HepG2 (cell line): ENCODE measurements around the gene NUBP1. TPM values are rescaled to one million over a fixed set of nuclear protein-coding genes. Genes with fewer than 3 reads are reported as not detected.

Source experiments
- ARNT2 ChIP-seq: sonication (generic); formaldehyde crosslinking; IDR thresholded peaks from 2 replicates; pipeline ENCODE4 v1.8.0; 2022; ENCODE audit warnings: mild to moderate bottlenecking, low read depth, missing genetic modification reagents, moderate library complexity
- ELF1 ChIP-seq: sonication (generic); formaldehyde crosslinking; IDR thresholded peaks from 2 replicates; pipeline ENCODE4 v1.4.0; 2020; ENCODE audit warnings: missing genetic modification reagents
- ELF3 ChIP-seq: IDR thresholded peaks from 2 replicates; pipeline ENCODE4 v1.6.1; 2016; ENCODE audit warnings: missing genetic modification reagents, missing compliant biosample characterization
- FOXA1 ChIP-seq, 2 experiments: fragments of 450-650 bp in 1 of 2; sonication (generic) in 1 of 2; formaldehyde crosslinking in 1 of 2; IDR thresholded peaks; 2 replicates each; pipeline versions ENCODE4 v1.4.0 to v1.6.1; 2016 to 2020; ENCODE audit warnings: missing genetic modification reagents in 1 of 2
- HMGXB4 ChIP-seq, 2 experiments: sonication (generic) in 1 of 2; formaldehyde crosslinking in 1 of 2; IDR thresholded peaks; 2 replicates each; pipeline versions ENCODE4 v1.4.0 to v1.6.1; 2018 to 2020; ENCODE audit warnings: missing genetic modification reagents in 2 of 2, borderline replicate concordance in 1 of 2, low read depth in 1 of 2, mild to moderate bottlenecking in 1 of 2, missing biosample characterization in 1 of 2
- HNRNPH1 ChIP-seq: fragments of 200-400 bp; formaldehyde crosslinking; optimal IDR thresholded peaks from 2 replicates; pipeline ENCODE3; 2017; ENCODE audit warnings: mild to moderate bottlenecking, low read depth, low read length
- MAX ChIP-seq: IDR thresholded peaks from 2 replicates; pipeline ENCODE4 v1.6.1; 2012; ENCODE audit warnings: inconsistent platforms
- MXD3 ChIP-seq: IDR thresholded peaks from 2 replicates; pipeline ENCODE4 v1.6.1; 2016; ENCODE audit warnings: mild to moderate bottlenecking, missing biosample characterization, missing genetic modification reagents
- NFE2L2 ChIP-seq: fragments of 150-350 bp; IDR thresholded peaks from 2 replicates; pipeline ENCODE4 v1.6.1; 2014; ENCODE audit warnings: low read length
- NR0B2 ChIP-seq: sonication (generic); formaldehyde crosslinking; IDR thresholded peaks from 2 replicates; pipeline ENCODE4 v1.4.0; 2020; ENCODE audit warnings: mild to moderate bottlenecking, missing genetic modification reagents
- NR2F1 ChIP-seq, 2 experiments: fragments of 450-650 bp in 1 of 2; formaldehyde crosslinking in 1 of 2; IDR thresholded peaks; 2 replicates each; pipeline versions ENCODE4 v1.5.0 to v1.6.1; 2016 to 2020; ENCODE audit warnings: mild to moderate bottlenecking in 1 of 2, missing compliant biosample characterization in 1 of 2, missing genetic modification reagents in 1 of 2, moderate library complexity in 1 of 2
- RCOR2 ChIP-seq: IDR thresholded peaks from 2 replicates; pipeline ENCODE4 v1.6.1; 2016; ENCODE audit warnings: missing biosample characterization, missing genetic modification reagents
- SMARCC2 ChIP-seq: fragments of 450-650 bp; IDR thresholded peaks from 2 replicates; pipeline ENCODE4 v1.6.1; 2017; ENCODE audit warnings: antibody characterized with exemption, mild to moderate bottlenecking
- SRSF1 ChIP-seq: fragments of 200-400 bp; formaldehyde crosslinking; optimal IDR thresholded peaks from 2 replicates; pipeline ENCODE3; 2017; ENCODE audit warnings: mild to moderate bottlenecking, low read depth, low read length, moderate library complexity
- YEATS2 ChIP-seq: sonication (generic); formaldehyde crosslinking; IDR thresholded peaks from 2 replicates; pipeline ENCODE4 v1.4.0; 2020; ENCODE audit warnings: missing genetic modification reagents, borderline replicate concordance
- ZKSCAN8 ChIP-seq: IDR thresholded peaks from 2 replicates; pipeline ENCODE4 v1.6.1; 2016; ENCODE audit warnings: borderline replicate concordance, missing genetic modification reagents, missing compliant biosample characterization
- ZNF296 ChIP-seq: sonication (generic); formaldehyde crosslinking; conservative IDR thresholded peaks from 2 replicates; pipeline ENCODE4 v1.5.0; 2020; ENCODE audit warnings: mild to moderate bottlenecking, missing genetic modification reagents
- ZNF547 ChIP-seq: sonication (generic); formaldehyde crosslinking; IDR thresholded peaks from 2 replicates; pipeline ENCODE4 v1.5.1; 2020; ENCODE audit warnings: mild to moderate bottlenecking, missing genetic modification reagents
- ZNF646 ChIP-seq: sonication (generic); formaldehyde crosslinking; IDR thresholded peaks from 2 replicates; pipeline ENCODE4 v1.9.0; 2021; ENCODE audit warnings: mild to moderate bottlenecking, missing genetic modification reagents
- ZSCAN25 ChIP-seq: sonication (generic); formaldehyde crosslinking; IDR thresholded peaks from 2 replicates; pipeline ENCODE4 v1.8.0; 2022; ENCODE audit warnings: mild to moderate bottlenecking, missing genetic modification reagents
- polyA plus RNA-seq, 8 experiments: library from polyadenylated mRNA; depleted of rRNA in 3 of 8; stranded (reverse) in 7 of 8; unstranded in 1 of 8; fragments of >200 nt; fragmentation: Illumina TruSeq in 4 of 8; extraction: Trizol in 4 of 8; gene quantifications; 2 replicates each; pipeline versions ENCODE4 v1.2.1 to v1.2.3, GENCODE V29; 2011 to 2016; ENCODE audit warnings: low read depth in 4 of 8, missing spikeins in 1 of 8, mixed read lengths in 1 of 8; ENCODE audit not compliant: insufficient read depth in 1 of 8
- total RNA-seq, 5 experiments: library from RNA; depleted of rRNA; stranded (reverse); fragments of >200 nt; fragmentation: Illumina TruSeq; extraction: Trizol; gene quantifications; 2 replicates each; pipeline ENCODE4 v1.2.3, GENCODE V29; 2016; ENCODE audit warnings: low read depth in 1 of 5

The NUBP1 gene
- total and polyA plus RNA-seq, 2 of the 13 experiments (the other 11 are each of a cell fraction or from before 2014, with no cell fraction given), result 53.5 to 70.4 TPM

GRCh38 chr16:10737068-10737625 is 6.5 kb upstream of the NUBP1 start (continued):
- TF ChIP-seq YEATS2 (peak; percentile 29; the same call in 1 of the 2 replicates), NFE2L2 (no peak), ELF3 (CRISPR knock-in tag) (peak; percentile 36; the same call in 1 of the 2 replicates), ZNF646 (CRISPR knock-in tag) (no peak), ZNF547 (CRISPR knock-in tag) (peak; percentile 62; the same call in 1 of the 2 replicates), ZKSCAN8 (CRISPR knock-in tag) (peak; percentile 62; the same call in 1 of the 2 replicates), NR0B2 (no peak), FOXA1 (IDR thresholded peaks at IDR 0.05) (no peak), FOXA1 (CRISPR knock-in tag; IDR thresholded peaks at IDR 0.05) (0 out of 2 replicates have a peak, but pooled peaks have one; percentile 10), NR2F1 (CRISPR knock-in tag; IDR thresholded peaks at IDR 0.05) (peak in 1 of 2 experiments; percentile 40; a peak in 1 of 4 replicates), MXD3 (CRISPR knock-in tag) (0 out of 2 replicates have a peak, but pooled peaks have one; percentile 9), HNRNPH1 (no peak), ARNT2 (CRISPR knock-in tag) (0 out of 2 replicates have a peak, but pooled peaks have one; percentile 39), SMARCC2 (no peak), RCOR2 (CRISPR knock-in tag) (no peak), ZSCAN25 (no peak), SRSF1 (no peak), MAX (peak; percentile 17; the same call in 1 of the 2 replicates), HMGXB4 (CRISPR knock-in tag; IDR thresholded peaks at IDR 0.05; ENCODE audit: borderline replicate concordance in 1 of 2, low read depth in 1 of 2) (peak in 1 of 2 experiments; percentile 76; a peak in 1 of 4 replicates), ZNF296 (CRISPR knock-in tag) (no peak), ELF1 (CRISPR knock-in tag) (peak; percentile 85)
